SJCRH30 (cell line): ENCODE measurements around the gene ELK3. TPM values are rescaled to one million over a fixed set of nuclear protein-coding genes. Genes with fewer than 3 reads are reported as not detected.

ENCODE experiments used
- DNase-seq, 2 experiments: peaks; one replicate each; pipeline ENCODE4 v3.0.0-alpha.2; 2015 to 2020
- H3K27ac ChIP-seq: fragments of 250-450 bp; sonication (Bioruptor Pico); 2 replicates; pipeline ENCODE4 v1.5.1; 2020; ENCODE audit warnings: mild to moderate bottlenecking, moderate library complexity
- H3K27me3 ChIP-seq: fragments of 250-450 bp; sonication (Bioruptor Pico); 2 replicates; pipeline ENCODE4 v1.5.1; 2020; ENCODE audit warnings: mild to moderate bottlenecking, moderate library complexity
- H3K36me3 ChIP-seq: fragments of 250-450 bp; sonication (Bioruptor Pico); 2 replicates; pipeline ENCODE4 v1.5.1; 2020; ENCODE audit warnings: mild to moderate bottlenecking, moderate library complexity
- H3K4me1 ChIP-seq: fragments of 250-450 bp; sonication (Bioruptor Pico); 2 replicates; pipeline ENCODE4 v1.5.1; 2020; ENCODE audit warnings: mild to moderate bottlenecking, moderate library complexity
- H3K4me3 ChIP-seq: fragments of 250-450 bp; sonication (Bioruptor Pico); 2 replicates; pipeline ENCODE4 v1.5.1; 2020; ENCODE audit warnings: mild to moderate bottlenecking, moderate library complexity
- H3K9me3 ChIP-seq: fragments of 250-450 bp; sonication (Bioruptor Pico); replicated peaks from 2 replicates; pipeline ENCODE4 v1.5.1; 2020; ENCODE audit warnings: mild to moderate bottlenecking, moderate library complexity
- total RNA-seq: library from RNA; depleted of rRNA; stranded (reverse); fragments of >200 nt; shearing (Covaris generic); gene quantifications from 2 replicates; pipeline ENCODE4 v1.2.3, GENCODE V29; 2014

The ELK3 gene
- total RNA-seq, 1 experiment from 2014 or later = 31.8 TPM

GRCh38 chr12:96228566-96229248, 34.5 kb downstream of the ELK3 start:
- Histone ChIP-seq H3K27ac (no peak overlapping the region), H3K4me1 (no peaks in the 10 kb centered on the region), H3K4me3 (no peak overlapping the region)

GRCh38 chr12:96230646-96231045, 36.5 kb downstream of the ELK3 start:
- H3K4me3 ChIP-seq = no peak overlapping the region
- H3K4me1 ChIP-seq = no peaks in the 10 kb centered on the region
- peaks cover 8% of the 10 kb centered on the region for H3K36me3 ChIP-seq
- no peaks in the 10 kb centered on the region for H3K9me3 ChIP-seq
- DNase-seq = no peak
- no peak overlapping the region for H3K27ac ChIP-seq
- no peaks in the 10 kb centered on the region for H3K27me3 ChIP-seq

More at GRCh38 chr12:96228566-96229248, 34.5 kb downstream of the ELK3 start:
- no peaks in the 10 kb centered on the region for H3K27me3 ChIP-seq
- peaks cover 13% of the 10 kb centered on the region for H3K36me3 ChIP-seq
- DNase-seq = no peak
- no peaks in the 10 kb centered on the region for H3K9me3 ChIP-seq

GRCh38 chr12:96233168-96233567, 39.0 kb downstream of the ELK3 start:
- DNase-seq = no peak
- Histone ChIP-seq H3K4me1 (no peaks in the 10 kb centered on the region), H3K4me3 (no peak overlapping the region), H3K27ac (no peak overlapping the region), H3K27me3 (no peaks in the 10 kb centered on the region), H3K9me3 (no peaks in the 10 kb centered on the region), H3K36me3 (peaks cover 17% of the 10 kb centered on the region)

- no peaks in the 10 kb centered on the region for H3K27me3 ChIP-seq
- H3K27ac ChIP-seq = no peak overlapping the region
- H3K4me1 ChIP-seq = no peaks in the 10 kb centered on the region
- no peaks in the 10 kb centered on the region for H3K9me3 ChIP-seq
- peak in 1 of 2 experiments; percentile 32 for DNase-seq
- no peak overlapping the region for H3K4me3 ChIP-seq
- H3K36me3 ChIP-seq = peaks cover 15% of the 10 kb centered on the region
Observed at GRCh38 chr12:96233939-96234461, 39.8 kb downstream of the ELK3 start.

- no peaks in the 10 kb centered on the region for H3K4me1 ChIP-seq
- H3K27ac ChIP-seq = no peak overlapping the region
- peaks cover 14% of the 10 kb centered on the region for H3K36me3 ChIP-seq
- no peak for DNase-seq
- no peak overlapping the region for H3K4me3 ChIP-seq
- no peaks in the 10 kb centered on the region for H3K27me3 ChIP-seq
- no peaks in the 10 kb centered on the region for H3K9me3 ChIP-seq
Observed at GRCh38 chr12:96234591-96235483, 40.7 kb downstream of the ELK3 start.

- H3K4me1 ChIP-seq = no peaks in the 10 kb centered on the region
- no peaks in the 10 kb centered on the region for H3K9me3 ChIP-seq
- H3K4me3 ChIP-seq = no peak overlapping the region
- no peak overlapping the region for H3K27ac ChIP-seq
- peaks cover 14% of the 10 kb centered on the region for H3K36me3 ChIP-seq
- H3K27me3 ChIP-seq = no peaks in the 10 kb centered on the region
- no peak for DNase-seq
Observed at GRCh38 chr12:96235484-96235826, 41.3 kb downstream of the ELK3 start.

GRCh38 chr12:96236221-96236822, 42.1 kb downstream of the ELK3 start:
- Histone ChIP-seq H3K4me1 (no peaks in the 10 kb centered on the region), H3K4me3 (no peak overlapping the region)
- DNase-seq = no peak

GRCh38 chr12:96237035-96237434, 42.9 kb downstream of the ELK3 start:
- no peaks in the 10 kb centered on the region for H3K9me3 ChIP-seq
- peaks cover 14% of the 10 kb centered on the region for H3K36me3 ChIP-seq
- no peaks in the 10 kb centered on the region for H3K27me3 ChIP-seq
- no peak overlapping the region for H3K4me3 ChIP-seq
- DNase-seq = no peak
- no peaks in the 10 kb centered on the region for H3K4me1 ChIP-seq
- H3K27ac ChIP-seq = no peak overlapping the region

More at GRCh38 chr12:96236221-96236822, 42.1 kb downstream of the ELK3 start:
- H3K27me3 ChIP-seq = no peaks in the 10 kb centered on the region
- no peak overlapping the region for H3K27ac ChIP-seq
- H3K36me3 ChIP-seq = peaks cover 14% of the 10 kb centered on the region
- no peaks in the 10 kb centered on the region for H3K9me3 ChIP-seq

GRCh38 chr12:96237465-96238077, 43.4 kb downstream of the ELK3 start:
- Histone ChIP-seq H3K27me3 (no peaks in the 10 kb centered on the region), H3K9me3 (no peaks in the 10 kb centered on the region), H3K27ac (no peak overlapping the region), H3K36me3 (peaks cover 14% of the 10 kb centered on the region), H3K4me3 (no peak overlapping the region), H3K4me1 (no peaks in the 10 kb centered on the region)
- DNase-seq = no peak

- Histone ChIP-seq H3K9me3 (no peaks in the 10 kb centered on the region), H3K4me1 (no peaks in the 10 kb centered on the region), H3K27me3 (no peaks in the 10 kb centered on the region), H3K4me3 (no peak overlapping the region), H3K27ac (no peak overlapping the region), H3K36me3 (peaks cover 14% of the 10 kb centered on the region)
- DNase-seq = no peak
Observed at GRCh38 chr12:96238336-96239047, 44.3 kb downstream of the ELK3 start.

- no peak for DNase-seq
- Histone ChIP-seq H3K9me3 (no peaks in the 10 kb centered on the region), H3K27me3 (no peaks in the 10 kb centered on the region), H3K27ac (no peak overlapping the region), H3K4me1 (no peaks in the 10 kb centered on the region), H3K4me3 (no peak overlapping the region), H3K36me3 (peaks cover 14% of the 10 kb centered on the region)
Observed at GRCh38 chr12:96239711-96240635, 45.8 kb downstream of the ELK3 start.

GRCh38 chr12:96240656-96241055, 46.5 kb downstream of the ELK3 start:
- Histone ChIP-seq H3K27ac (no peak overlapping the region), H3K27me3 (no peaks in the 10 kb centered on the region), H3K36me3 (peaks cover 9% of the 10 kb centered on the region), H3K4me1 (no peaks in the 10 kb centered on the region), H3K4me3 (no peak overlapping the region), H3K9me3 (no peaks in the 10 kb centered on the region)
- DNase-seq = no peak

- Histone ChIP-seq H3K4me1 (no peaks in the 10 kb centered on the region), H3K27ac (no peak overlapping the region), H3K36me3 (peaks cover 2% of the 10 kb centered on the region; the same call in 1 of the 2 replicates), H3K9me3 (no peaks in the 10 kb centered on the region), H3K4me3 (no peak overlapping the region), H3K27me3 (no peaks in the 10 kb centered on the region)
- no peak for DNase-seq
Observed at GRCh38 chr12:96241431-96241830, 47.3 kb downstream of the ELK3 start.
